GM12874 (cell line): Measurements from ENCODE around the gene FLNC.

Source experiments
- CTCF ChIP-seq: IDR thresholded peaks from 2 replicates; pipeline ENCODE4 v1.5.1; 2011; ENCODE audit warnings: low read depth, mild to moderate bottlenecking, control low read depth, low read length, moderate library complexity; ENCODE audit not compliant: insufficient read depth

FLNC gene

GRCh38 chr7:128838109-128838779 lies 8.0 kb downstream of the FLNC start:
- no peak for TF ChIP-seq CTCF

DNA sequence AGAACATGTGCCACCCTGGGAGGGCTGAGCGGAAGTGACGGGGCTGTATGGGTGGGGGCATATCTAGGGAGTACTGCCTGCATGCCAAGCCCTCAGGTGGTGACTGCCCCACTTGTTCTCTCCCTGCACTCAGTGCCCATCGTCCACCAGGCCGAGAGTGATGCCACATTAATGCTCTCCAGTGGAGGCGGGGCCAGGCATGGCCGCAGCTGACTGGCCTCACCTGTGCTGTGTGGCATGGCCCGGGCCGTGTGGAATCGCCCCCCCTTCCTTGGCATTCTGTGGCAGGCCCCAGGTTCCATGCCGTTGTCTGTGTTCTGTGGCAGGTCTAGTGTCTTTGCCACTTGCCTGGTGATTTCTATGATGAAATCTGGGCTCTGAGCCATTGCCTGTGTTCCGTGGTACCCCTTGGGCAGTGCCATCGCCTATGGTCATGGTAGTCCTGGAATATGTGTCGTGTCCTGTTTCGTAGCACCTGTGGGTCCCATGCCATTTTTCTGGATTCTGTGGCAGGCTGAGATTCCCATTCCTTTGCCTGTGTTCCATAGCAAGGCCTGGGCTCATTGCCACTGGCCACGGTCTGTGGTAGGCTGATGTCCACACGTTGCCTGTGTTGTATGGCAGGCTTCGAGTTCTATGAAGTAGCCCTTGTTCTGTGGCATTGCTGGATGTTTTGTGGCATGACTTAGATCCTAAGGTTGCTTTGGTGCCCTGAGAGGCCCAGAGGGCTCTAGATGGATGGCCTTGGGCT lies 8.9 kb downstream of the FLNC start:
- TF ChIP-seq CTCF, result no peak

- TF ChIP-seq CTCF, result no peak
Measured at GRCh38 chr7:128839751-128840177, 9.6 kb downstream of the FLNC start.

- no peak for TF ChIP-seq CTCF
Measured at GRCh38 chr7:128840326-128841170, 10.3 kb downstream of the FLNC start.

GRCh38 chr7:128841171-128841690 lies 11.0 kb downstream of the FLNC start:
- no peak for TF ChIP-seq CTCF

DNA sequence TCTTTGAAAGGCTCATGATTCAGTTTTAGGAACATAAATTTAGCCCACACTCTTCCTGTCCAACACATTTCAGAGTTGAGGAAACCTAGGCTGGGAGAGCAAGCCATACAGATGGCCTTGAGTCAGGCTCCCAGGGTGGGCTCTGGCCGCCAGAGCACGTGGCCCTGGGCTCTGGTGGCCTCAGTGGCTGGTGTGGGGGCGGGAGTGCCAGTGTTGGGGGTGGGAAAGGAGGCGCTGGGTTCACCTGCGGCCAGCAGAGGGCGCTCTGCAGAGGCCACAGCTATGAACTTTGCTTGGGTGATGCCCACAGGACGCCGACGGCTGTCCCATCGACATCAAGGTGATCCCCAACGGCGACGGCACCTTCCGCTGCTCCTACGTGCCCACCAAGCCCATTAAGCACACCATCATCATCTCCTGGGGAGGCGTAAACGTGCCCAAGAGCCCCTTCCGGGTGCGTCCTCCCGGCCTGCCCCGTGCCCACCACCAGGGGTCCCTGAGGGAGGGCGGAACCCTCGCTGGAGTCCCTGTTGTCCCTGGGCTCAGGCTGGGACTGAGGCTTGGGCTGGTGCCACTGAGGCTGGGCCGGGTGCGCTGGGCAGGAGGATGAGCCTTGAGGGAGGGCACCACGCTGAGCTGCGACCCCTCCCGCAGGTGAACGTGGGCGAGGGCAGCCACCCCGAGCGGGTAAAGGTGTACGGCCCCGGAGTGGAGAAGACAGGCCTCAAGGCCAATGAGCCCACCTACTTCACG lies 11.9 kb downstream of the FLNC start:
- peak; percentile 88 for TF ChIP-seq CTCF
